ENCODE data around the gene SDCCAG8.

SDCCAG8 gene

DNA sequence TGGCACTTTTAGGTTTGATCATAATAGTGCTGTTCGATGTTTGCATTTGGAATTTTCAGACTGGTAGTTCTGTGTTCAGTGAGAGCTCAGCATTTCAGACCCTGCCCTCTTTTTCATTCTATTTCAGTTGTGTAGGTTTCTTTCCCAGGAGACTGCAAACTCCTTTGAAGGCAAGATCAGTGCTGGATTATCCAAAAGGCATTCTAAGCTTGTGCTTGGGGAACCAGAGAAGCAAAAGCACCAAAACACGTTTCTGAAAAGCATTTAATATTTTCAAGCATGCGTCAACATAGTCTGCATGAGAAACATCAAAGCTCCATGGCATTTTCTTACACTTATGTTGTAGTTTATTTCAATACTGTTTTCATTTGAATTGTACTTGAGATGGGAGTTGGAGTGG is 292.1 kb downstream of the SDCCAG8 start:
- TF ChIP-seq, protein P1, sequence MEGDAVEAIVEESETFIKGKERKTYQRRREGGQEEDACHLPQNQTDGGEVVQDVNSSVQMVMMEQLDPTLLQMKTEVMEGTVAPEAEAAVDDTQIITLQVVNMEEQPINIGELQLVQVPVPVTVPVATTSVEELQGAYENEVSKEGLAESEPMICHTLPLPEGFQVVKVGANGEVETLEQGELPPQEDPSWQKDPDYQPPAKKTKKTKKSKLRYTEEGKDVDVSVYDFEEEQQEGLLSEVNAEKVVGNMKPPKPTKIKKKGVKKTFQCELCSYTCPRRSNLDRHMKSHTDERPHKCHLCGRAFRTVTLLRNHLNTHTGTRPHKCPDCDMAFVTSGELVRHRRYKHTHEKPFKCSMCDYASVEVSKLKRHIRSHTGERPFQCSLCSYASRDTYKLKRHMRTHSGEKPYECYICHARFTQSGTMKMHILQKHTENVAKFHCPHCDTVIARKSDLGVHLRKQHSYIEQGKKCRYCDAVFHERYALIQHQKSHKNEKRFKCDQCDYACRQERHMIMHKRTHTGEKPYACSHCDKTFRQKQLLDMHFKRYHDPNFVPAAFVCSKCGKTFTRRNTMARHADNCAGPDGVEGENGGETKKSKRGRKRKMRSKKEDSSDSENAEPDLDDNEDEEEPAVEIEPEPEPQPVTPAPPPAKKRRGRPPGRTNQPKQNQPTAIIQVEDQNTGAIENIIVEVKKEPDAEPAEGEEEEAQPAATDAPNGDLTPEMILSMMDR (IDR thresholded peaks at IDR 0.05) = no peak

DNA sequence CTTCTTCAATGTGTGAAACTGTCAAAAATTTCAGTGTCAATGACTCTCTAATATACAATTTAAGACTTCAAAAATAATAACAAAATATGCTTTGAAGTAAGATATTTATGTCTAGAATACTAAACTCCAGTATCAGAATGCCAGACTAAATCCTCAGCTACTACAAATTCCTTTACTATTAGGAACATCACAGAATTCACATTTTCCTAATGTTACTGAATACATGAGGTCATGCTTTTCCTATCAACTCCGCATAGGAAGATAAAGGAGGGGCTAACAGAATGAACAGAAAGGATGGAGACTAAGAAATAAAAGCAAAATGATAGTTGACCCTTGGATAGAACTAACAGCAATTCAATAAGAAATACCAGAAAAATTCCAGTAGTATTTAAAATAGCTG is 292.7 kb downstream of the SDCCAG8 start:
- TF ChIP-seq, protein P1 (IDR thresholded peaks at IDR 0.05) = no peak

DNA sequence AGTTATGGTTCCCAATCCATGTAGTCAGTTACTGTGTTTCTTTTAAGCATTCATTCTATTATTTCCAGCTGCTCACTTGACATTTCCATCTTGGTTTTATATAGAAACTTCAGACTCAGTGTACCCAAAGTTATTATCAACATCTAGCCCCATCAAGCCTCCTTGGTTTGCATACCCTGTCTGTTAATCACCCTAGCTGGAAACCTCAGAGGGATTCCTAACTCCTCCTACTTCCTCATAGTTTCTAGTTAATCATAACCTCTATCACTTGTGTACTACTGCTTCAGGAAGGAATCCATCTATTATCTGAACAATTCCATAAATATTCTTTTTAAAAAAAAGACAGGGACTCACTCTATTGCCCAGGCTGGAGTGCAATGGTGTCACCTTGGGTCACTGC is 293.3 kb downstream of the SDCCAG8 start:
- TF ChIP-seq, protein P1 (IDR thresholded peaks at IDR 0.05) = no peak
